HCT116 (cell line): ENCODE results near the gene MYBPC3. TPM values are rescaled to one million over a fixed set of nuclear protein-coding genes. Genes with fewer than 3 reads are reported as not detected.

Experiments
- ATAC-seq: fragments of 200-7000 bp; cut with Tn5 transposase; 2 replicates; pipeline ENCODE4 v1.9.1; 2020; ENCODE audit warnings: mild to moderate bottlenecking, moderate library complexity
- BruUV-seq: library from RNA; stranded (reverse); fragments of 400-500 nt; replicated peaks from 2 replicates; lab custom pipeline; 2021; lab: Mats Ljungman, UMichigan
- CTCF ChIA-PET: fragments of 300-600 bp; sonication (Branson Sonifier 250); formaldehyde crosslinking; loops from one replicate; lab custom pipeline; 2021; ENCODE audit warnings: antibody characterized with exemption; lab: Charles Lee
- POLR2A ChIA-PET: fragments of 300-600, 350-600 bp; sonication (Branson Sonifier 250); formaldehyde crosslinking; loops from one replicate; lab custom pipeline; 2021; ENCODE audit warnings: antibody characterized with exemption; lab: Charles Lee
- RAD21 ChIA-PET, 2 experiments: fragments of 300-600 bp; sonication (Branson Sonifier 250); formaldehyde crosslinking; loops; one replicate each; lab custom pipeline; 2023; ENCODE audit warnings: low total read pairs in 2 of 2; ENCODE audit not compliant: uncharacterized antibody in 2 of 2, unreplicated experiment in 2 of 2, low non-redundant PET in 1 of 2; lab: Charles Lee
- DNase-seq: peaks from one replicate; pipeline ENCODE4 v3.0.0-alpha.2; 2010; ENCODE audit warnings: low read depth, low spot score
- H2AFZ ChIP-seq: fragments of 200-600 bp; shearing (Covaris generic), sonication (generic); 2 replicates; pipeline ENCODE4 v1.6.1; 2017; ENCODE audit warnings: low read depth, mixed run types, mixed read lengths, antibody characterized with exemption, low read length; ENCODE audit not compliant: poor library complexity, severe bottlenecking
- H3K27ac ChIP-seq: 2 replicates; pipeline ENCODE4 v1.5.1; 2012; ENCODE audit warnings: low read depth, low read length
- H3K27me3 ChIP-seq: fragments of 200-600 bp; sonication (generic); 2 replicates; pipeline ENCODE4 v1.6.1; 2016; ENCODE audit warnings: mixed run types, low read length, mixed read lengths; ENCODE audit not compliant: insufficient read depth
- H3K36me3 ChIP-seq, 2 experiments: fragments of 200-500 bp in 1 of 2; fragments of 200-600 bp in 1 of 2; sonication (Bioruptor generic) in 1 of 2; sonication (generic) in 1 of 2; 2 replicates each; pipeline versions ENCODE4 v1.5.1 to v1.6.1; 2014 to 2016; ENCODE audit warnings: low read length in 2 of 2, inconsistent platforms in 1 of 2, mixed read lengths in 1 of 2, mixed run types in 1 of 2; ENCODE audit not compliant: insufficient read depth in 2 of 2, control insufficient read depth in 1 of 2
- H3K4me1 ChIP-seq, 2 experiments: fragments of 200-600 bp in 1 of 2; sonication (generic) in 1 of 2; 2 replicates each; pipeline versions ENCODE4 v1.5.1 to v1.6.1; 2012 to 2017; ENCODE audit warnings: low read length in 2 of 2, inconsistent platforms in 1 of 2, mild to moderate bottlenecking in 1 of 2, mixed read lengths in 1 of 2, mixed run types in 1 of 2, moderate library complexity in 1 of 2; ENCODE audit not compliant: insufficient read depth in 2 of 2, control insufficient read depth in 1 of 2
- H3K4me2 ChIP-seq: fragments of 200-600 bp; sonication (generic); 2 replicates; pipeline ENCODE4 v1.6.1; 2017; ENCODE audit warnings: mixed run types, low read length, mixed read lengths
- H3K4me3 ChIP-seq, 2 experiments: fragments of 200-600 bp in 1 of 2; sonication (generic) in 1 of 2; replicated peaks in 1 of 2; 2 replicates each; pipeline ENCODE4 v1.5.1; 2011 to 2016; ENCODE audit warnings: low read length in 2 of 2, control low read depth in 1 of 2, low read depth in 1 of 2, mild to moderate bottlenecking in 1 of 2, mixed read lengths in 1 of 2, mixed run types in 1 of 2
- H3K79me2 ChIP-seq: fragments of 200-600 bp; sonication (generic); 2 replicates; pipeline ENCODE4 v1.6.1; 2017; ENCODE audit warnings: mild to moderate bottlenecking, mixed run types, low read length, moderate library complexity, mixed read lengths; ENCODE audit not compliant: insufficient read depth
- H3K9ac ChIP-seq: fragments of 200-600 bp; sonication (generic); 2 replicates; pipeline ENCODE4 v1.6.1; 2016; ENCODE audit warnings: low read length, mixed read lengths
- H3K9me2 ChIP-seq: fragments of 200-600 bp; sonication (generic), shearing (Covaris generic); 2 replicates; pipeline ENCODE4 v1.6.1; 2017; ENCODE audit warnings: mixed run types, mild to moderate bottlenecking, moderate library complexity; ENCODE audit not compliant: insufficient read depth
- H3K9me3 ChIP-seq, 2 experiments: fragments of 200-500 bp in 1 of 2; fragments of 200-600 bp in 1 of 2; sonication (Bioruptor generic) in 1 of 2; sonication (generic) in 1 of 2; 2 replicates each; pipeline ENCODE4 v1.6.1; 2014 to 2017; ENCODE audit warnings: low read length in 2 of 2, mixed read lengths in 2 of 2, inconsistent platforms in 1 of 2, low read depth in 1 of 2, mild to moderate bottlenecking in 1 of 2, mixed run types in 1 of 2, moderate library complexity in 1 of 2; ENCODE audit not compliant: control insufficient read depth in 1 of 2, insufficient read depth in 1 of 2
- H4K20me1 ChIP-seq: fragments of 200-600 bp; sonication (generic), shearing (Covaris generic); 2 replicates; pipeline ENCODE4 v1.6.1; 2017; ENCODE audit warnings: mixed run types, mild to moderate bottlenecking, moderate library complexity; ENCODE audit not compliant: insufficient read depth
- CEBPB ChIP-seq: IDR thresholded peaks from 2 replicates; pipeline ENCODE4 v1.6.1; 2012; ENCODE audit warnings: low read depth
- ELF1 ChIP-seq: IDR thresholded peaks from 2 replicates; pipeline ENCODE4 v1.6.1; 2012; ENCODE audit warnings: low read depth, borderline replicate concordance
- POLR2AphosphoS5 ChIP-seq: IDR thresholded peaks from 2 replicates; pipeline ENCODE4 v1.6.1; 2011; ENCODE audit warnings: mild to moderate bottlenecking, low read depth, low read length, moderate library complexity
- RAD21 ChIP-seq: IDR thresholded peaks from 2 replicates; pipeline ENCODE4 v1.6.1; 2012; ENCODE audit warnings: low read depth, mild to moderate bottlenecking
- SIN3A ChIP-seq: IDR thresholded peaks from 2 replicates; pipeline ENCODE4 v1.6.1; 2012; ENCODE audit warnings: low read depth
- TCF7L2 ChIP-seq: IDR thresholded peaks from 2 replicates; pipeline ENCODE4 v1.7.0; 2011; ENCODE audit warnings: borderline replicate concordance, inconsistent platforms; ENCODE audit not compliant: insufficient read depth, insufficient read length; ENCODE audit errors: extremely low read depth
- ZFX ChIP-seq: fragments of 450-650 bp; IDR thresholded peaks from 2 replicates; pipeline ENCODE4 v1.6.1; 2017
- intact Hi-C: fragments of 100-400 bp; cut with micrococcal nuclease; formaldehyde crosslinking; loops from 2 replicates; pipeline ENCODE4 v1.10.0; 2022
- total RNA-seq: library from RNA; stranded (reverse); gene quantifications from one replicate; pipeline ENCODE4 v1.2.1, GENCODE V29; 2021; ENCODE audit not compliant: unreplicated experiment
- TF ChIP-seq, protein P1 (sequence below): IDR thresholded peaks from 2 replicates; pipeline ENCODE4 v1.6.1; 2011; ENCODE audit warnings: mild to moderate bottlenecking, low read length, moderate library complexity; ENCODE audit not compliant: insufficient replicate concordance; ENCODE audit errors: extremely low read depth
- TF ChIP-seq, protein P2 (sequence below): IDR thresholded peaks from 2 replicates; pipeline ENCODE4 v1.6.1; 2012; ENCODE audit warnings: low read depth

The MYBPC3 gene
- total RNA-seq, 1 experiment from 2014 or later = 0.25 TPM

DNA sequence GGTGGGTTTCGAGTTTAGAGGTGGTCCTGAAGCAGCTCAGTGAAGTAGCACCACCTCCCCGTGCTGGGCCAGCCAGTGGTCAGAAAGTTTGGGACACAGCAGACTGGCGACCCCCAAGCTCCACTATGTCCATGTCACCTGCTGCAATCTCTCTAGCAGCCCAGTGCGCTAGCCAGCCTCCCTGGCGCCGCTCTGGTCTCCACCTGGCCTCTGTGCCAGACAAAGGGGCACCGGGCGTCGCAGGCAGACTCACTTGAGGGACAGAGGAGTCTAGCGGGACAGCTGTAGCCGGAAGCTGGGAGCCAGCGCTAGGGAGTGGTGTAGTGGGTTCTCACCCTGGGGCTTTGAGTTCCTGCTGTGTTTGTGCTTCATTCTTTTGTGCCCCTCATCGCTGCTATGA lies 25.5 kb downstream of the MYBPC3 start:
- H3K4me1 ChIP-seq = no peaks in the 10 kb centered on the region
- no peak overlapping the region for H3K27ac ChIP-seq
- ChIA-PET CTCF (interaction anchor here (1.0 kb wide), 1 partner anchor 28 kb away, joined by 3 read pairs; no protein-coding TSS in a partner anchor), RAD21 (no interaction called here), POLR2A (no interaction called here)
- H3K4me2 ChIP-seq = no peak overlapping the region
- no peak overlapping the region for H3K9ac ChIP-seq
- TF ChIP-seq TCF7L2 (no peak), RAD21 (no peak), SIN3A (no peak), CEBPB (no peak), ELF1 (no peak), POLR2AphosphoS5 (no peak), ZFX (no peak)
- TF ChIP-seq, protein P1, sequence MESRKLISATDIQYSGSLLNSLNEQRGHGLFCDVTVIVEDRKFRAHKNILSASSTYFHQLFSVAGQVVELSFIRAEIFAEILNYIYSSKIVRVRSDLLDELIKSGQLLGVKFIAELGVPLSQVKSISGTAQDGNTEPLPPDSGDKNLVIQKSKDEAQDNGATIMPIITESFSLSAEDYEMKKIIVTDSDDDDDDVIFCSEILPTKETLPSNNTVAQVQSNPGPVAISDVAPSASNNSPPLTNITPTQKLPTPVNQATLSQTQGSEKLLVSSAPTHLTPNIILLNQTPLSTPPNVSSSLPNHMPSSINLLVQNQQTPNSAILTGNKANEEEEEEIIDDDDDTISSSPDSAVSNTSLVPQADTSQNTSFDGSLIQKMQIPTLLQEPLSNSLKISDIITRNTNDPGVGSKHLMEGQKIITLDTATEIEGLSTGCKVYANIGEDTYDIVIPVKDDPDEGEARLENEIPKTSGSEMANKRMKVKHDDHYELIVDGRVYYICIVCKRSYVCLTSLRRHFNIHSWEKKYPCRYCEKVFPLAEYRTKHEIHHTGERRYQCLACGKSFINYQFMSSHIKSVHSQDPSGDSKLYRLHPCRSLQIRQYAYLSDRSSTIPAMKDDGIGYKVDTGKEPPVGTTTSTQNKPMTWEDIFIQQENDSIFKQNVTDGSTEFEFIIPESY = no peak
- TF ChIP-seq, protein P2, sequence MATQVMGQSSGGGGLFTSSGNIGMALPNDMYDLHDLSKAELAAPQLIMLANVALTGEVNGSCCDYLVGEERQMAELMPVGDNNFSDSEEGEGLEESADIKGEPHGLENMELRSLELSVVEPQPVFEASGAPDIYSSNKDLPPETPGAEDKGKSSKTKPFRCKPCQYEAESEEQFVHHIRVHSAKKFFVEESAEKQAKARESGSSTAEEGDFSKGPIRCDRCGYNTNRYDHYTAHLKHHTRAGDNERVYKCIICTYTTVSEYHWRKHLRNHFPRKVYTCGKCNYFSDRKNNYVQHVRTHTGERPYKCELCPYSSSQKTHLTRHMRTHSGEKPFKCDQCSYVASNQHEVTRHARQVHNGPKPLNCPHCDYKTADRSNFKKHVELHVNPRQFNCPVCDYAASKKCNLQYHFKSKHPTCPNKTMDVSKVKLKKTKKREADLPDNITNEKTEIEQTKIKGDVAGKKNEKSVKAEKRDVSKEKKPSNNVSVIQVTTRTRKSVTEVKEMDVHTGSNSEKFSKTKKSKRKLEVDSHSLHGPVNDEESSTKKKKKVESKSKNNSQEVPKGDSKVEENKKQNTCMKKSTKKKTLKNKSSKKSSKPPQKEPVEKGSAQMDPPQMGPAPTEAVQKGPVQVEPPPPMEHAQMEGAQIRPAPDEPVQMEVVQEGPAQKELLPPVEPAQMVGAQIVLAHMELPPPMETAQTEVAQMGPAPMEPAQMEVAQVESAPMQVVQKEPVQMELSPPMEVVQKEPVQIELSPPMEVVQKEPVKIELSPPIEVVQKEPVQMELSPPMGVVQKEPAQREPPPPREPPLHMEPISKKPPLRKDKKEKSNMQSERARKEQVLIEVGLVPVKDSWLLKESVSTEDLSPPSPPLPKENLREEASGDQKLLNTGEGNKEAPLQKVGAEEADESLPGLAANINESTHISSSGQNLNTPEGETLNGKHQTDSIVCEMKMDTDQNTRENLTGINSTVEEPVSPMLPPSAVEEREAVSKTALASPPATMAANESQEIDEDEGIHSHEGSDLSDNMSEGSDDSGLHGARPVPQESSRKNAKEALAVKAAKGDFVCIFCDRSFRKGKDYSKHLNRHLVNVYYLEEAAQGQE = no peak
- H3K9me3 ChIP-seq = no peaks in the 10 kb centered on the region
- H3K4me3 ChIP-seq = no peak overlapping the region
- no peaks in the 10 kb centered on the region for H3K79me2 ChIP-seq
- intact Hi-C loops = no loop called here
- DNase-seq (no peak), ATAC-seq (no peak)
- H3K27me3 ChIP-seq = no peaks in the 10 kb centered on the region
- no peaks in the 10 kb centered on the region for H3K9me2 ChIP-seq
- peaks cover 7 to 12% of the 10 kb centered on the region in 2 experiments; a peak in 3 of 4 replicates for H3K36me3 ChIP-seq
- no peaks in the 10 kb centered on the region for H4K20me1 ChIP-seq
- BruUV-seq = no TSS peak
- H2AFZ ChIP-seq = no peak overlapping the region
